Right atrium auricular region (tissue), 2 donors: Measurements from ENCODE around the gene ATAD1. TPM values are rescaled to one million over a fixed set of nuclear protein-coding genes. Genes with fewer than 3 reads are reported as not detected.
"Not testable (repeated sequence)": the region's sequence is repeated elsewhere in the genome, so short reads cannot be mapped to it uniquely, and the experiment has no call there.

Source experiments
- DNase-seq: peaks from one replicate; pipeline ENCODE4 v3.0.0-alpha.2; 2019; ENCODE audit warnings: low spot score
- H3K27ac ChIP-seq, 2 donors: fragments of 200-600 bp; sonication (generic); 1 replicate in 1 of 2; 2 replicates in 1 of 2; pipeline ENCODE4 v1.5.1; 2016 to 2019
- H3K27me3 ChIP-seq, 2 donors: fragments of 200-600 bp; sonication (generic); one replicate each; pipeline versions ENCODE4 v1.5.1 to v1.6.0; 2017 to 2019
- H3K36me3 ChIP-seq: fragments of 200-600 bp; sonication (generic); one replicate; pipeline ENCODE4 v1.5.1; 2016
- H3K4me1 ChIP-seq, 2 donors: fragments of 200-600 bp; sonication (generic); one replicate each; pipeline versions ENCODE4 v1.5.1 to v1.6.0; 2017 to 2019
- H3K4me3 ChIP-seq, 2 donors: fragments of 200-600 bp; sonication (generic); 1 replicate in 1 of 2; 2 replicates in 1 of 2; pipeline ENCODE4 v1.5.1; 2017 to 2019; ENCODE audit warnings: mild to moderate bottlenecking in 1 of 2, moderate library complexity in 1 of 2
- H3K9me3 ChIP-seq, 2 donors: fragments of 200-600 bp; sonication (generic); one replicate each; pipeline ENCODE4 v1.5.1; 2019
- CTCF ChIP-seq, 2 donors: fragments of 200-600 bp; sonication (generic); IDR thresholded peaks; one replicate each; pipeline ENCODE4 v1.5.1; 2019; ENCODE audit warnings: antibody characterized with exemption in 2 of 2
- total RNA-seq, 2 donors: library from RNA; depleted of rRNA; stranded (reverse); fragments of >200 nt; gene quantifications; one replicate each; pipeline ENCODE4 v1.1.0, GENCODE V29; 2016

The ATAD1 gene
- total RNA-seq, result 10 to 100 TPM; 59.5 to 80.3 TPM

- Histone ChIP-seq H3K9me3 (no peaks in the 10 kb centered on the region), H3K27ac (peak within 1 kb of the TSS; percentile 88 to 91), H3K27me3 (no peaks in the 10 kb centered on the region), H3K36me3 (peaks cover 3% of the 10 kb centered on the region), H3K4me1 (peaks cover 0 to 20% of the 10 kb centered on the region in 2 donors), H3K4me3 (peak within 1 kb of the TSS; percentile 69 to 77)
- peak; percentile 83 for DNase-seq
- TF ChIP-seq CTCF (IDR thresholded peaks at IDR 0.05), result peak in 1 of 2 donors; percentile 51
These were observed at the start of gene ATAD1 for GRCh38 chr10:87817609-87818504. ATAD1 (minus strand) TSS chr10:87818226; CDS start chr10:87814599, 3,627 bp downstream.

- H3K4me3 ChIP-seq, result peak overlapping the region; percentile 73 to 87
- no peak for TF ChIP-seq CTCF (IDR thresholded peaks at IDR 0.05)
- H3K4me1 ChIP-seq, result peaks cover 0 to 26% of the 10 kb centered on the region in 2 donors
- no peaks in the 10 kb centered on the region for H3K27me3 ChIP-seq
- H3K9me3 ChIP-seq, result no peaks in the 10 kb centered on the region
- no peak for DNase-seq
- H3K27ac ChIP-seq, result peak overlapping the region; percentile 97
- H3K36me3 ChIP-seq, result no peaks in the 10 kb centered on the region
These were observed 49.4 kb upstream of the ATAD1 start for GRCh38 chr10:87867453-87867852.

GRCh38 chr10:87866412-87866974 is 48.5 kb upstream of the ATAD1 start:
- TF ChIP-seq CTCF (IDR thresholded peaks at IDR 0.05), result no peak
- Histone ChIP-seq H3K27ac (peak overlapping the region; percentile 97), H3K4me1 (peaks cover 0 to 24% of the 10 kb centered on the region in 2 donors)

GRCh38 chr10:87865241-87865881 is 47.3 kb upstream of the ATAD1 start:
- H3K9me3 ChIP-seq, result no peaks in the 10 kb centered on the region
- H3K27ac ChIP-seq, result peak overlapping the region; percentile 97
- TF ChIP-seq CTCF (IDR thresholded peaks at IDR 0.05), result no peak
- H3K36me3 ChIP-seq, result no peaks in the 10 kb centered on the region
- H3K4me1 ChIP-seq, result peaks cover 0 to 29% of the 10 kb centered on the region in 2 donors
- peak overlapping the region; percentile 73 to 87 for H3K4me3 ChIP-seq
- H3K27me3 ChIP-seq, result no peaks in the 10 kb centered on the region
- no peak for DNase-seq

More at GRCh38 chr10:87866412-87866974, 48.5 kb upstream of the ATAD1 start:
- H3K9me3 ChIP-seq, result no peaks in the 10 kb centered on the region
- H3K36me3 ChIP-seq, result no peaks in the 10 kb centered on the region
- DNase-seq, result no peak
- peak overlapping the region; percentile 73 to 87 for H3K4me3 ChIP-seq
- H3K27me3 ChIP-seq, result no peaks in the 10 kb centered on the region

- Histone ChIP-seq H3K9me3 (no peaks in the 10 kb centered on the region), H3K36me3 (no peaks in the 10 kb centered on the region), H3K4me3 (peak overlapping the region; percentile 73 to 87), H3K4me1 (peaks cover 0 to 34% of the 10 kb centered on the region in 2 donors), H3K27me3 (no peaks in the 10 kb centered on the region), H3K27ac (peak overlapping the region; percentile 97)
- TF ChIP-seq CTCF (IDR thresholded peaks at IDR 0.05), result no peak
- no peak for DNase-seq
These were observed 46.6 kb upstream of the ATAD1 start for GRCh38 chr10:87864496-87865059.

GRCh38 chr10:87863951-87864495 is 46.0 kb upstream of the ATAD1 start:
- H3K4me1 ChIP-seq, result peaks cover 0 to 31% of the 10 kb centered on the region in 2 donors
- H3K4me3 ChIP-seq, result peak overlapping the region; percentile 73 to 87
- H3K36me3 ChIP-seq, H3K9me3 ChIP-seq, H3K27me3 ChIP-seq, DNase-seq: not testable (repeated sequence)
- peak overlapping the region; percentile 97 for H3K27ac ChIP-seq
